Activated CD4-positive, alpha-beta T cell treated with anti-CD3 and anti-CD28 coated beads, Interleukin-2, amount 50 U/mL, for 16 hours (primary cell): ENCODE data around the gene LMO2.

Source experiments
- DNase-seq: peaks from one replicate; pipeline ENCODE4 v3.0.0-alpha.2; 2020

LMO2 gene

GRCh38 chr11:33913991-33914390 is 22.1 kb upstream of the LMO2 start:
- no peak for DNase-seq

DNA sequence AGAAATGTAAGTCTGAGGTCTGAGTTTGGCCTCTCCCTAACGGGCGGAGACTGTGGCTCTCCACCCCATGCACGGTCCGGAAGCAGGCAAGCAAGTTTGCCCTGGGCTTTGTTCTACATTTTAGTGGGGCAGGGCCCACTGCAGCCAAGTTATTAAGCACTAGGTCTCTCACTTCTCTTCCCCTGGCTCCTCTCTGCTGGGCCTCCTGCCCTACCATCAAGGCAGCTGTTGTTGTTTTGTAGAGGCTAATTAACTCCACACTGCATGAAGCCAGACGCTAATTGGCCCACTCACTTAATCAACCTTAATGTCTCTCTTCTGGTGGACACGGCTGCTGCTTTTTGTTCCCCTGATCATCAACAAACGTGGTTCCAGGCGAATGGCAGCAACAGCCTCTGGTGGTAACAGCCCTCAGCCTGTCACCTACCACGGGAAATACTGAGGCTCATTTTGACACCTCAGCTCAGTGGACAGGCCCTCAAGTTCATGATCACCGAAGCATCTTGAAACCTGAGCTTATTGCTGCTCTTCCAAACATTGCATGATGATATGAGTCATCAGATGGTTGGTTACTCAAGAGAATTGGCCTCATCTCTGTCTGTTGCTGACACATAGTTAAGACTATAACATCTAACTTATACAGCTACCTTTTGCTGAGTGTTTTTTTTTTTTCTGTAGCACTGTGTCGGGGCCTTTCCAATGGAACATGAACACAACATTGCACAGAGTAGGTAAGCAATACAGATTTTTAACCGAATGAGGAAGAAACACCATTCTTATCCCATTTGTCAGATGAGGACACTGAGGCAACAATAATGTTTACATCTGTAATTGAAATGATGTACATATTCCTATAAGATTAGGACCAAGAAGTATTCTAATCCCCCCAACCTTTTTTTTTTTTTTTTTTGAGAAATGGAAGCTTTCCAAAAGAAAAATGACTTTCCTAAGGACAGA is 20.8 kb upstream of the LMO2 start:
- no peak for DNase-seq

- no peak for DNase-seq
Observed at GRCh38 chr11:33910958-33911339, 19.1 kb upstream of the LMO2 start.

GRCh38 chr11:33910296-33910957 is 18.6 kb upstream of the LMO2 start:
- no peak for DNase-seq

DNA sequence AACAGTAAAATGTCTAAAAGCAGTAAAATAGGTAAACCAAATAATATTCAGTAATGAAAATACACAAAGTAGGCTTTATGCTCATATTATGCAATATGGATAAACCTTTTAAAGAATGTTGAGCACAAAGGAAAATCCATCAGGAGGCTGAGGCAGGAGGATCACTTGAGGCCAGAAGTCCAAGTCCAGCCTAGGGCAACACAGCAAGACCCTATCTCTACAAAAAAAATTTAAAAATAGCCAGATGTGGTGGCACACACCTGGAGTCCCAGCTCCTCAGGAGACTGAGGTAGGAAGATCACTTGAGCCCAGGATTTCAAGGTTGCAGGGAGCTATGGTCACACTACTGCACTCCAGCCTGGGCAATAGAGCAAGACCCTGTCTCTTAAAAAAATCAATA is 17.7 kb upstream of the LMO2 start:
- no peak for DNase-seq

DNA sequence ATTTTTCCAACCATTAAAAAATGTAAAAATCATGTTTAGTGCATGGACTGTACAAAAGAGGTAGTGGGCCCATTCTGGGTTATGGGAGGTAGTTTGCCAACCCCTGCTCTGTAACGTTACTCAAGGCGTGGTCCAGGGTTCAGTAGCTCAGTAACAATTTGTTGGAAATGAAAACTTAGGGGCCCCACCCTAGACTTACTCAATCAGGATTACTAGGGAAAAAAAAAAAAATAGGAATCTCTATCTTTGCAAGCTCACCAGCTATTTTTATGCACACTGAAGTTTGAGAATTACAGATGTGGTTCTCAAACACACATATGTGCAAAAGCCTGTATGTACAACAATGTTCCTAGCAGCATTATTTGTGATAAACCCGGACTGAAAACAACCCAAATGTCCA is 17.3 kb upstream of the LMO2 start:
- DNase-seq: no peak

DNA sequence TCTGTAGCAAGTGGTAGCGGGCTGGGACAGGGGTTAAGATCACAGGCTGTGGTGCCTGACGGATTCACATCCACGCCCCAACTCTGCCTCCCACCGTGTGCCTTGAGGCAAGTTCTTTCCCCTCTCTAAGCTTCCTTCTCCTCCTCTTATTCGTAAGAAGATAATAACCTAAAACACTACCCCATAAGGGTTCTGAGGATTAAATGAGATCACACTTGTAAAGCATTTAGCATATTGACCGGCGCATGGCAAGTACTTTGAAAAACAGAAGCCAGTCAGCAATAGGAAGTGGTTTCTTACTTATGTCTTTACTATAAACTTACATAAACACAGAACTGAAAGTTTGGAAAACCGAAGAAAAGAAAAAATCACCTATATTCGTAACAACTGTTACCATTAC is 15.5 kb upstream of the LMO2 start:
- DNase-seq: no peak

DNA sequence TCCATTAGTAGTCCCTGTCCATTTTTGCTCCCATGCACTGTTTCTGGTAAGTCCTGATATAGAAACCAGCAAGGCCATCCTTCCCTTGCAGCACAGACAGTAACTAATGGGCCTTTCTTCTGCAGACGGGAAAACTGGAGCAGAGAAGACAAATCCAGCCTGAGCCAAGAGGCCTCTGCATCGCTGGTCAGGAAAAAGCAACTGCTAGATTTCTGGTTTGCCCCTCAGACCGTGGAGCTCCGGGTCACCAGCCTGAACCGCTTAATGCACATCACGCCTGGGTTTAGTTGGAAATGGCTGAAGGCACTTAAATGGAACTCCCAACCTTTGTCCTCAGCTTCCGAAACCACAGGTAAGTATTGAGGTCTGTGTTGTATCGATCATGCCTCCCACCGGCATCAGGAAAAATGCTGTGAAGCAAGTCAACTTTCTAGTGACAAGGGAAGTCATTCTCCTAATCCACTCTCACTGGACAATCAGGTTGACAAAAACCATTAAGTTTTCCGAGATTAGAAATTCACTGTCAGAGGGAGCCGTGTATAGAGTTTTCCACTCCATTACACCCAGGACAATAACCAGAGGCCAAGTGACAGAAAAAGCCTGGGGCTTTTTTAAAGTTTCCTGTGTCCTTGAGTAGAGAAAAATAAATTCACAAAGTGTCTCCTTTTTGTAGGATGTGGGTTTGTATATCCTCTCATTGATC is 14.8 kb upstream of the LMO2 start:
- no peak for DNase-seq

GRCh38 chr11:33904102-33904501 is 12.2 kb upstream of the LMO2 start:
- DNase-seq: no peak

- DNase-seq: no peak
Observed at GRCh38 chr11:33900159-33900840, 8.4 kb upstream of the LMO2 start.

GRCh38 chr11:33899400-33900037 is 7.6 kb upstream of the LMO2 start:
- no peak for DNase-seq

GRCh38 chr11:33898957-33899356 is 7.1 kb upstream of the LMO2 start:
- no peak for DNase-seq

DNA sequence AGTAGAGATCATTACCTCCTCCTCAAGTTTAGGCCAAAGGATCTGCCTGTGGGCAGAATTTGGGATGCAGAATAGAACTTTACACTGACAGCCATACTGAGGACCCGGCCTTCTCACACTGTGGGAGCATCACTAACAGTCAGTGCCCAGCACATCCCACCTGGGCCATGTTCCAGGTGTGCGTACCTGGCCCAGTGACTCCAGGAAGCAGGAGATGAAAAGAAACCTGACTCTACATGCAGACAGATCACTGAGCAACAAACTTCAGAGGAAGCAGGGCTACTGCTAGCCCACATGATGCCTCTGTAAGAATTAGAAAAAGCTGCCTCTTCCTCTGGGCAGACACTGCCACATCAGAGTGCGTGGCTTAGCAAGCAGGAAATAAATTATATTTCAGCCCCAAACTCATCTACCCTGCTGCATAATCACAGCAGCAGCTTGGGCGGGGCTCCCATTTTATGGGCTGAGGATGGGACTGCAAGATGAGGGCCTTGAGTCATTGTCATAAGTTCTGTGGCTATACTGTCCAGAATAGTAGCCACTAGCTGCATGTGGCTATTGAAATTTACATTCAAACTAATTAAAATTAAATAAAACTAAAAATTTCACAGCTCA is 6.0 kb upstream of the LMO2 start:
- DNase-seq: no peak

- DNase-seq: no peak
Observed at GRCh38 chr11:33896911-33897310, 5.0 kb upstream of the LMO2 start.

- DNase-seq: no peak
Observed at GRCh38 chr11:33895752-33896137, 3.9 kb upstream of the LMO2 start.

- no peak for DNase-seq
Observed at GRCh38 chr11:33894398-33894746, 2.5 kb upstream of the LMO2 start.

- DNase-seq: peak; percentile 89
Observed at GRCh38 chr11:33893711-33894397, 2.0 kb upstream of the LMO2 start.

DNA sequence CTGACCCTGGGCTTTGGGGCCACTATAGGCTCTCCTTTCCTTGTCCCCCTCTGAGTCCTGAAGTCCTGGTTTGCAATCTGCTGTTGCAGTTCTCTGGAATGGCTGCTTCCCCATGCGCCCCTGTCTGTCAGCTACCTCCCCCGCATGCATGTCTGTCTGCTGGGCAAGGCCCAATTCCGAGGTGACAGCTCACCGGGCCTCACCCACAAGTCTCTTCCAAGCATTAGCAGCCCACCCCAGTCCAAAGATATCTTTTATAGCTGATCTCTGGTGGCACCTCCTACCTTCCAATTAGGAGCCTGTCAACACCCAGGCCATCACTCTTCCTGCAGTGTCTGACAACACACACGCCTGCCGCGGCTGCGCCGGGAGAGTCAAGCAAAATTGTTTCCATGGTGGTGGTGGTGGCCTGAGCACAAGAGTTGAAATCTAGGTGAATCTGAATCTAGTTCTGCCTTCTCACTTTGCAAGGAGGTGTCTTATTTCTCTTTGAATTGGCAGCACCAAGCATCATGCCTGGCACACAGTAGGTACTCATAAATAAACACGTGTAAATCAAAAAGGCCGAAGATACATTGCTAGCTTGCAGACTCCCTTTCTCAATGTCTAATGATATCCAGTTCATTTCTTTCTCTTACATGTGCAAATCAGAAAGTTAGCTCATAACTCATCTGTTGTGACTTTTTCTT is 1.2 kb upstream of the LMO2 start:
- DNase-seq: no peak

DNA sequence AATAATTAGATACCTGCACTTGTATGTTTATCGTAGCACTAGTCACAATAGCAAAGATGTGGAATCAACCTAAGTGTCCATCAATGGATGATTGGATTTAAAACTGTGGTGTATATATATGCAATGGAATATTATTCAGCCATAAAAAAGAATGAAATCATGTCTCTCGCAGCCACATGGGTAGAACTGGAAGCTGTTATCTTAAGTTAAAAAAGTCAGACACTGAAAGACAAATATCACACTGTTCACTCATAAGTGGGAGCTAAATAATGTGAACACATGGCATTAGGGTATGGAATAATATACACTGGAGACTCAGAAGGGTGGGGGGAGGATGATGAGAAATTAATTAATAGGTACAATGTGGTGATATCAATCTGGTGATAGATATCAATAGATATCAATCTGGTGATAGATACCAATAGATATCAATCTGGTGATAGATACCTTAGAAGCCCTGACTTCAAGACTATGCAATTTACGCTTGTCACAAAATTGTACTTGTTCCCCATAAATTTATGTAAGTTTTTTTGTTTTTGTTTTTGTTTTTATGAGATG is 2.0 kb downstream of the LMO2 start:
- no peak for DNase-seq

DNA sequence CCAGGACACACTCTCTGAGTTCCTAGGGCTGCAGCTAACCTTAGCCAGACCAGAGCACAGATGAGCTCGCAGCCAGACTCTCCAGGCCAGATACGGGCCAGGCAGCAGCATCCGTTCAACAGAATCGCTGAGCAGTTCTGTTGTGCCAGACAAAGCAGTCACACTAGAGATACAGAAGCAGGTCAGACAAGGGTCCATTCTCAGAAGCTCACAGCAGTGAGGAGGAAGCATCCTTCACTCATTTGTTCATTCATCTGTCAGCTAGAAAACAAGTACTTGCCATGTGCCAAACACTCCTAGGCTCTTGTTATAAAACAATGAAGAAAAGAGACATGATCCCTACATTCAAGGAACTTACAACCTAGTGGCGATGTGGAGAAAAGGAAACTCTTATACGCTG is 2.6 kb downstream of the LMO2 start:
- no peak for DNase-seq

DNA sequence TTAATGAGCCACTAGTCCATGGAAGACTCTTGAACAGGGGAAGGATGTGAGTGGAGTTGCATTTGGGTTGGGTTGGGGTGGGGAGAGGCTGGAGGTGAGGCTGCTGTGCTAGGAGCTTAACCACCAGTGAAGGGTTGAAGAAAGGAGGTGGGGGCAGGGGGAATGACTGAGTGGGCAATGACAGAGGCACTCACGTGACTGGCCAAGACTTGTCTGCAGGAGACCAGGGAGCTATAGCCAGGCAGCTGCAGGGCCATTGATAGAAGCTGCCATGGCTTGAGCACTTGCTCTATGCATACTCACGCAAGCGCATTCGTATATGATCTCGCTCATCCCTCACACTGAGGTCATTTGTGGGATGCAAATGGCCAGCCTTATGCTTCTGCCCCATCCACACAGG is 4.0 kb downstream of the LMO2 start:
- DNase-seq: no peak
